ENCODE data around the gene MAL.

MAL gene

DNA sequence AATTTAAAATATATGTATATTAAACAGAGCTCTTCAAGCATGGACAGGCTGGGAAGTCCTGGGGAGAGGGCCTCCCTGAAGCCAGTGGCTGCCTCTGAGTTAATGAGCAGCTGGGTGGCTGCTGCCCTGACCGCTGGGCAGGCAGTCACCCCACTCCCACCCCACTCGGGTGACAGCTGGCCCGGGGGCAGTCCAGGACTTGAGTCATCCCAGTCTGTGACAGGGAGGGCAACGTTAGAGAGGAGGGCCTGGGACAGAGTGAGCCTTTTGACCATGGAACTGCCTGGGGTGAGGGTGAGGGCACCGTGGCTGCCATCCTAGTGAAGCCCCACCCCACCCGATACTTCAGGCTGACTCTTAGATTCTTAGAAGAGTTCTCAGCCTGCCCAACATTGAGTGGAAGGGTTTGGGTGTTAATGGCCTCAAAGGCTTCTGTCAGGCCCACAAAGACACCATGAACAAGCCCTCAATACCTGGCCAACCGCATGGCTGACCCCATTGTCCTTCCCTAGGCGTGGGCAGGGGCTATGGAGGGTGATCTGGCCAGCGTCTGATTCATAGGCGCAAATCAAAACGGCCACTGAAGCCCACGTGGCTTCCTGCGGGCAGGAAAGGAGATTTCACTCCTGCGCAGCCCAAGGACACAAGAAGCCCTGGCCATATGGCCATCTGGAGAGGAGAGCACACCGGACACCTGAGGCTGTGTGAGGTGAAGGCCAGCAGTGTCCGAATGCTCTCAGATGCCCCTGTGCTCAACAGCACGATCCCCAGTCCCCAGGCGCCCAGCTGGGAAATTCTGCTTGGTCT, 48.6 kb downstream of the MAL start:
- TF ChIP-seq, protein P1, sequence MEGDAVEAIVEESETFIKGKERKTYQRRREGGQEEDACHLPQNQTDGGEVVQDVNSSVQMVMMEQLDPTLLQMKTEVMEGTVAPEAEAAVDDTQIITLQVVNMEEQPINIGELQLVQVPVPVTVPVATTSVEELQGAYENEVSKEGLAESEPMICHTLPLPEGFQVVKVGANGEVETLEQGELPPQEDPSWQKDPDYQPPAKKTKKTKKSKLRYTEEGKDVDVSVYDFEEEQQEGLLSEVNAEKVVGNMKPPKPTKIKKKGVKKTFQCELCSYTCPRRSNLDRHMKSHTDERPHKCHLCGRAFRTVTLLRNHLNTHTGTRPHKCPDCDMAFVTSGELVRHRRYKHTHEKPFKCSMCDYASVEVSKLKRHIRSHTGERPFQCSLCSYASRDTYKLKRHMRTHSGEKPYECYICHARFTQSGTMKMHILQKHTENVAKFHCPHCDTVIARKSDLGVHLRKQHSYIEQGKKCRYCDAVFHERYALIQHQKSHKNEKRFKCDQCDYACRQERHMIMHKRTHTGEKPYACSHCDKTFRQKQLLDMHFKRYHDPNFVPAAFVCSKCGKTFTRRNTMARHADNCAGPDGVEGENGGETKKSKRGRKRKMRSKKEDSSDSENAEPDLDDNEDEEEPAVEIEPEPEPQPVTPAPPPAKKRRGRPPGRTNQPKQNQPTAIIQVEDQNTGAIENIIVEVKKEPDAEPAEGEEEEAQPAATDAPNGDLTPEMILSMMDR (conservative IDR thresholded peaks at IDR 0.05): no peak

DNA sequence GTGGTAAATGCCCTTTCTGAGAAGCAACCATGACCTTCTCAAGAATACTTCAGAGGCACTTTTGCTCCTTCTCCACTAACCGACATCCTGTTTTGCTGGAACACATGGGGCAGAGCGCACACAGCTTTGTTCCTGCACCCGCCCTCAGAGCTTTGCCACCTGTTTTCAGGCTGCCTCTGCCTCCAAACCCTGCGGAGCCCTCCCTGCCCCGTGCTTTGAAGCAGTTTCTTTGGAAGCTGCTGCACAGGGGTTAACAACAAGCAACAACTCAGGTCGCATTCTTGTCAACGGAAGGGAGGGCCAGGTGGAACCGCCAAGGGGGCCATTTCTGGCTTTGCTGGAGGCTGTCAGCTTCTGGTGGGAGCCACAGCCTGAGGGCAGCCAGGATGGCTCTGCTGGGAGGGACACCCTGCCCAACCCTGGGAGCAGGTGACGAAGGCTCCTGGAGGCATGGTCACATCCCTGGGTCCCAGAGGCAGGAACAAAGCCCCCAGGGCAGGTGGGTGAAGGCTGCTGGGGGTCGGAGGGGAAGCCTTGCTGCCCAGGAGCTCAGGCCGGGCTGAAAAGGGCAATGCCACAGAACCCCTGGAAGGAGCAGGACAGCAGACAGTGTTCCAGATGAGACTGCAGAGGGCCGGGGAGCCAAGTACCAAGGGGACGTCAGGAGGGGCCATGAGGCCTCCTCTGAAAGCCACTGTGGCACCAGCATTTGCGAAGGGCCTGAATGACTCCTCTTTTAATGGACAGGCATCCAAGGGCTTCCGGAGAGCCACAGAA, 49.3 kb downstream of the MAL start:
- TF ChIP-seq, protein P1 (conservative IDR thresholded peaks at IDR 0.05): no peak
- no peak overlapping the region for H3K27ac ChIP-seq

More for the DNA sequence above, 48.6 kb downstream of the MAL start:
- H3K27ac ChIP-seq: no peak overlapping the region

DNA sequence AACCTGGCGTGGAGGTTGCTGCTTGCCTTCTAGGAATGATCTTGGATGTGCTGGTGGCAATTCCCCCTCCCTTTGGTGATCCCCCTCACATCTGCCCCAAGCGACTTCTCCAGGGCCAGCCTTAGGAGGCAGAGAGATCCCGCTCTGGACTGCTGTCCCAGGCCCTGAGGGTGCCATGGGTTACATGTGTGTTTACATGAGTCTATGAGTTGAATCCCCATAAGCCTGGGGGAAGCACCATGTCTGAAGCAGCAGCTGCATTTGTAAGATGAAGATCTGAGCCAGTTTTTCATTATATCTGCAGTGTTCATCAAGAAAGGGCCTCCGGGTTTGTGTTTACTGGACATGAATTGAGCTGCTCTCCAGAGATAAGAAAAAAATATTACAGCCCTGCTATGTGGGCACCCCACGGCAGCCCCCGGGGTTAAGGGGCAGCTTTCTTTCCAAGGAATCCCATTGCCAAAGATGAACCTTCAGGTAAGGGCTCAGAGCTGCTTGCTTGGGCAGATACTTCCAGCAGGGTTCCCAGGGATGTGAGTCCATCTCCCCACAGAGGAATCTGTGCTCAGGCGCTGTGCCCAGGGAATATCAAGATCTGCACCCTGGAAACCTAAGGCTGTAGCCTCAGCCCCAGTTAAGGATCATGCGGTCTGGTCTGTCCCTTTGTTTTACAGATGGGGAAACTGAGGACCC, 50.1 kb downstream of the MAL start:
- TF ChIP-seq, protein P1 (conservative IDR thresholded peaks at IDR 0.05): no peak
- H3K27ac ChIP-seq: no peak overlapping the region

DNA sequence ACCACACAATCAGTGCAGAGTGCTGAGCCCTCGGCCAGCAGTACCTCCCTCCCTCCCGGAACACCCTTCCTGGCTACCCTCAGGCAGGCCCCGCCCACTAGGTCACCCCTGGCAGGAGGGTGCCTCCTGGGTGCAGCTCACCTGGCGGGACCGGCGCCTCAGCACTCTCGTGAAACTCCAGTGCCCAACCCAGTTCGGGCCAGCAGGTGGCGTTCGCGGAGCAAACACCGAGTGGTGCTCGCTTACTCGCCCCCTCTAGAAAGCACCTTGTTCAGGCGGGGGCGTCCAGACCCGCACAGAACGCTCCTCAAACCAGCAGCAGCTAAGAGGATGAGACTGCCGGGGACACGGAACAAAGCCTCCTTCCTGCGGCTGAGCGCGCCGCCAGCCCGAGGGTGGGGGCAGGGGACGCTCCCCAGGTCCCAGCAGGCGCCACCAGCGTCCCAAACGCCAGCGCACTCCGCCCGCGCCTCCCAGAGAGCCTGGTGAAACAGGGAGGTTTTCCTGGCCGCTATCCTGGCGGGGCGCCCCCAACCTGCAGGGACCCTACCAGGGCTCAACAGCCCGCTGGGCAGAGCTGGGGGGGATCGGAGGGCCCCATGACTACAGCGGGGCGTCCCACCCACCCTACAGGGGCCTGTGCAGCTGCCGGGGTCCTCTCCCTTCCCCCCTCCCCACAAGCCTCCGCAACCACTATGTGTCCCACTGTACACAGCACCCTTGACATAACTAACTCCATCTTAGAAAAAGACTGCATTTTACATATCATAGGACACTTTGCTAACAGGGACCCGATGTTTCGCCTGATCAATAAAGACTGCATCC, 51.4 kb downstream of the MAL start:
- TF ChIP-seq, protein P1 (conservative IDR thresholded peaks at IDR 0.05): peak; percentile 91
- H3K27ac ChIP-seq: peak overlapping the region; percentile 39; the same call in 1 of the 2 replicates

DNA sequence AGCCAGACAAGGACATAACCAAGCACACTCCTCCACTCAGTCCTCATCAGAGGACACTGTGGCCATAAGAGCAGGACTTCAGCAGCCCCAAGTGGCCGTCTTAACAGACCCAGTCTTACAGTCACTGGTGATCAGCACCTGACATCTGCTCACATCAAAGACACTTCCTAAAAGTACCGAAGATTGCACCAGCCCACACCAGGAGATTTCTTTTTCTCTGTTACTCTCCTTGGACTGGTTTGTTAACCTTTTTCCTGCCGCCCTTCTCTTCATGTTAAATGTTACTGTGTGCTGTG, 52.0 kb downstream of the MAL start:
- TF ChIP-seq, protein P1 (conservative IDR thresholded peaks at IDR 0.05): no peak
- H3K27ac ChIP-seq: no peak overlapping the region

DNA sequence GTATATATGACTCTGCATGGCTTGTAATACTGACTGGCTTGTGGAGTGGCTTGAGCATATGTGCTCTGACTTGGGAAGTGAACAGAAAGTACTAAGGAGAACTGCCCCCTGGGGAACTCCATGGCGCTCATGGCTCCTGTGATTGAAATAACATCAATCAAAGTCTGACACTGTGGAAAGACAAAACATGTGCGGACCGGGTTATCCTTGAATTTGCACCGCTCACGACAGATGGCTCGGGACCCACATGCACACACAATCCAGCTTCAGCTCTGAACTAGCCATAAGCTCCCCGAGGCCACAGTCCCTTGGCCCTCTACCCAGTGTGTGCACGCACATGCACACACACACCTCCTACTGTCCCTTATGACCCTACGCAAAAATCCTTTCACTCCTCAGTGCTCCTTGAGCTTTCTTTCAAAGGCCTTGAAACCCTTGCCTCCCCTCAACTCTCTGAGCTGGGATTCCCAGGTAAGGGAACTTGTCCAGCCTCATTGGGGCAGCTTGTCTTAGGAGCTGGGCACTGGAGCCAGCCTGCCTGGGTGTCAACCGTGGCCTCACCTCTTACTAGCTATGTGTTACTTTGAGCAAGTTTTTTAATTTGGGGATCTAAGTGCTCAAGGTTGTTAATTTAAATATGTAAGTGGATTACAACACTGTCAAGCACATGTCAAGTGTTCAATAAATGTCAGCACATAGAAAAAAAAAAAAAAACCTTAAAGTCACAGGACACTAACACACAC, 52.5 kb downstream of the MAL start:
- TF ChIP-seq, protein P1 (conservative IDR thresholded peaks at IDR 0.05): no peak
- H3K27ac ChIP-seq: no peak overlapping the region
